HT1080 (cell line): ENCODE results near the gene DNAJB8. TPM values are rescaled to one million over a fixed set of nuclear protein-coding genes. Genes with fewer than 3 reads are reported as not detected.

Source experiments
- DNase-seq: peaks from one replicate; pipeline ENCODE4 v3.0.0-alpha.2; 2015; ENCODE audit warnings: low read depth
- total RNA-seq: library from RNA; depleted of rRNA; stranded (reverse); fragments of >200 nt; shearing (Covaris generic); gene quantifications from 2 replicates; pipeline ENCODE4 v1.2.3, GENCODE V29; 2014

Gene DNAJB8
- total RNA-seq, 1 experiment from 2014 or later, result not detected

DNA sequence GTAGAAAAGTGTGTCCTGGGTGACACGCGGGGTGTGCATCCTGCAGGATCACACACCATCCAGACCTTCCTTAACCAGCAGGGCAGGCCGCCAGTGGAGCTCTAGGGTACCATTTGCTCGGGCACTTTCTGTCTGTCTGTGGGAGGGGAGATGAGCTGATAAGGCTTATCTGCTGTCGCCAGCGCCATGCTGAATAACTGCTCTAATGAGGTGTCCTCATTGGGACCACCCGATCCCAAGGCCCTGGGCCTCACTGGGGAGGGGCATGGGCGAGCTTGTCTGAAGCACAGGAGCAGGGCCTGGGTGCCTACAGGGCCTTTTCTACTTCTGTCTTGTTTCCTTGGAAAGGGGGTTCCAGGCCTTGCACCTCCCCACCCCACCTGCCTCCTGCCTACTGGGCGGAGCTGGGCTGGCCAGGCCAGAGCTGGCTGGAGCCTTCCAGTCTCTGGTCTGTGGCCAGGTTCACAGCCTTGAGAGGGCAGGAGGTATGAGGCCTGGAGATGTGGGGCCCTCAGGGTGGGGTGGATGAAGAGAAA lies 28.8 kb upstream of the DNAJB8 start:
- DNase-seq, result no peak

DNA sequence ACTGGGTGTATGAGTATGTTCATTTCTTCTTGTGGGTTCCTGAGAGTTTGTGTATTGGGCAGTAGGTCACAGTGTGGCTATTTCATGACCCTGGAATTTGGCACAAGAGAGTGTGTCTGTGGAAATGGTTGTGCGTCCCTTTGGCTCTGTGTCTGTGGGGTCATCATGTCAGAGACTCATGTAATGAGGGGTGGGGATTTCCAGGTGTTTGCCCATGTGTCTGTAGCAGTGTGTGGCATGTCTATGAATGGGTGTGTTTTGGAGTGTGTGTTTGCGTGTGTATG lies 27.6 kb upstream of the DNAJB8 start:
- no peak for DNase-seq

DNA sequence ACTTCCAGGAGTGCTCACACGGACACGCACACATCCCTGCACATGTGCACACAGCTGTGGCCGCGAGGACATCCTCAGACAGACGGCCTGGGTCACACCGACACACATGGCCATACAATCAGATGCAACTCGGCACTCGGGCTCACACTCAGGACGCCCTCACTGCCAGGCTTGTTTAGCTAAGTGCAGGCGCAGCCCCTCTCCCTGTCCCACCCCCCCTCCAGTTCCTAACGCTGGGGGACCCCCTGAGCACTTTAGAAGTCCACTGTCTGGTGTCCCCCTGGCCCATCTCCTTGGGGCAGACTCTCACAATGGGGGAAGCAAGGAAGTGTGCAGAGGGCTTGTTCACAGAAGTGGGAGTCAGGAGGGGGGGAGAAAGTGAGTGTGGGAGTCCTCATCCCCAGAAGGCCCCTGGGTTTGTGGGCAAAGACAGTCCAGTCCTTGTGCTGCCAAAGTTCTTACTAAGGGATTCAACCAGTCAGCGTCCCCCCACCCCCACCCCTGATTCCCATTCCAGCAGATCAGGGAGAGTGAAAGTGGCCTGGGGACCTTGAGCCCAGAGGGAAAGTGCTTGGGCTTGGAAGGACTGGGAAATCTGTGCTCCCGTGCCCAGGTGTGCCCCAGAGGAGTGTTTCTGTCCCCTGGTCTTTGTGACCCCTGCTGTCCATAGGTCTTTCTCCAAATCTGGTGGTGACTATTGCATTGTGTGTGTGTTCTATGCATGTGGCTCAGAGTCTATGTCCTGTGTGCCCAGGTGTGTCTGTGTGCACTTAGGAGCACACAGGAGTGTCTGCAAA lies 27.1 kb upstream of the DNAJB8 start:
- no peak for DNase-seq

- no peak for DNase-seq
Measured at GRCh38 chr3:128492671-128493569, 26.2 kb upstream of the DNAJB8 start, which contains the start of gene GATA2. GATA2 (minus strand) TSS chr3:128493201; CDS start chr3:128487031, 6,170 bp downstream.

GRCh38 chr3:128491941-128492670 lies 25.4 kb upstream of the DNAJB8 start:
- DNase-seq, result no peak

GRCh38 chr3:128491691-128491940 lies 24.9 kb upstream of the DNAJB8 start:
- no peak for DNase-seq

GRCh38 chr3:128490915-128491690 lies 24.4 kb upstream of the DNAJB8 start:
- DNase-seq, result no peak

GRCh38 chr3:128490650-128490914 lies 23.9 kb upstream of the DNAJB8 start:
- DNase-seq, result no peak

DNA sequence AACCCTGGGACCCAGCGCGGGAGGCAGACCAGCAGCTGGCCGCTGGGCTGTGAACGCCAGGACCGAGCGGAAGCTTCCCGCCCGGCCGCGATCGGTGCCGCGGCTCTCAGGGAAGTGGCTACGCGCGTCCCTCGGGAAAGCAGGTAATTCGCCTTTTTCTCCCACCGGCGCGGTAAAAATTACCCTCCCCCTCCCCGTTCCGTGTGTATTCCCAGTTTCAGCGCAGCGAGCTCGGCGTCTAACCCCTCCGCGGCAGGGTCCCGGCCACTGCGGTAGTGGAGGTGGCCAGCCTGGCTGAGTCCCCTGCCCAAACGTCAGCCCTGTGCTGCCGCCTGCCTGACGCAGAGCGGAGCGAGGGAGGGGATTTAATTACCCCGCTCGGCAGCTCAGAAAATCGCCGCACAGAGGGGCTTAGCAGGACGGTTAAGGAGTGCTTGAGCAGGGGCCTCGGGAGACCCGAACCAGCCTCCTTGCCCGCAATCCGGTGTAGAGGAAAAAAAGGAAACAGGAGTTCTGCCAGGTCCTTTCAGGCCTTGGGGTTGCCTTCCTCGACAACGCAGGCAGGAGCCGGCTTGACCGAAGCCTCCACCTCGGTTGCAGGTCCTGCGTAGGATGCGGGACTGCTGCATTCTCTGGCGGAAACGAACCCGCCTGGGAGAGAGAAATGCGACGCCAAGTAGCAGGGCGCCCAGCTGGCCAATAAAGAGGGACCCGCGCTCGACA lies 23.4 kb upstream of the DNAJB8 start:
- DNase-seq, result no peak

- DNase-seq, result no peak
Measured at GRCh38 chr3:128489674-128489926, 22.9 kb upstream of the DNAJB8 start.

DNA sequence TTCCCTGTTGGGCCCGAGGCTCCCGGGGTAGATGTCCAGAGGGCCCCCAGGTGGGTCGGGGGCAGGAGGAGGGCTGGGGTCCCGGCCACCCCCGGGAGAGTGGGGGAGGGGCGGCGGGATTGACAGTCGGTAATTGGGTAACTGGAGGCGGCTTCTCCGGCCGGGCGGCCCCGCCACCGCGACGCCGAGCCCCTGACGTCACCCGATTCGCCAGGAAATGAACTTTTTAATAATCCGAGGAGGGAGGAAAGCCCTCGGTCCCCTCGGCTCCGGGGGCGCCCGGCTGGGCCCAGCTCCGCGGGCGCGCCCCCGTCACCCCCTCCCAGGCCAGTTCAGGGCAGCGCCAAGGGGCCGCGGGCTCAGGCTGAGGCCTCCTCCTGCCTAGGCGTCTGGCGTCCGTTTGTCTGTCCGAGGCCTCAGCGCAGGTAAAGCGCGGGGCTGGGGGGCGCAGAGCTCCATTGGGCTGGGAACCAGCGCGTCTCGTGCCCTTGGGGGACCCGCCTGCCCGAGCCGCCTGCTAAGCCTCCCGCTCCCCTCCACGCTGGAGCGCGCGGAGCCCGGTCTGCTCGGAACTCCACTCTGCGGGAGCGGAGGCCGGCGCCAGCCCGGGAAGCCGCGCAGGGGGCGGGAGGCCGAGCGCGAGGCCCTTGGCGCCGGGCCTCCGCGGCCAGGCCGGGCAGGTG lies 22.4 kb upstream of the DNAJB8 start:
- DNase-seq, result no peak

GRCh38 chr3:128488636-128488990 lies 21.9 kb upstream of the DNAJB8 start:
- DNase-seq, result no peak

DNA sequence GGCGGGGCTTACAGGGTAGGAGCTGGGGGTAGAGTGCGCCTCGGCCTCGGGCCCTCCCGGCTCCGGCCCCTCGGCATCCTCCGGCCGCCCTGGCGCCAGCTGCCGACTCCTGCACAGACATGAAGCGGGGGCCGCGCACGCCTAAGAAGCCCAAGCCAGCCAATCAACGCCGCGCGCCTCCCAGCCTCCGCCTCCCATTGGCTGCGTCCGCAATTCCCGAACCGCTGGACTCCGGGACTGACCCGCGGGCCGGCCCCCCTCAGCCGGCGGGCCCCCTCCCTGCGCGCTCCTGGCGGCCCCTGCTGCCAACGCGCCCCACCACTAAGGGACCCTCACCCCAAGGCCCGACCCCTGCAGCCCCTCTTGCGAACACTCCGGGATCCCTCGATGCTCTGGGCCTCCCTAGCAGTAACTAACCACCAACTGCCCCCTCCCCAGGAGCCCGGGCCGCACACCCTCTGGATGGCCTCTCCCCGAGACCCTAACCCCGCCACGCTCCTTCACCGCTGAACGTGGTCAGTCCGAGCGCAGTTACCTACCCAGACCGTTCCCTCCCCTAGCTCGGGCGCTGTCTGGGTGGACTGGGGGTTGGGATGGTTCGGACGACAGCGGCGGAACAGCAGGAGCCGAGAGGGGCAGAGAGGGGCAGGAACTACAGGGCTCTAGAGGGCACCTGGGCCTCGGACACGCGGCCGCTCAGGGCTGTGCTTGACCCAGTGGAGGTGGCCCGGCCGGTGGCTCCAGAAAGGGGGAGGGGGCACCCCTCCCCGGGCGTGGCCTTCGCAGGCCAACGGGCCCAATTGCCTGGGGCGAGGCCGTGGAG lies 21.3 kb upstream of the DNAJB8 start:
- DNase-seq, result peak; percentile 82

- no peak for DNase-seq
Measured at GRCh38 chr3:128487538-128487812, 20.8 kb upstream of the DNAJB8 start.

GRCh38 chr3:128486681-128487537 lies 20.2 kb upstream of the DNAJB8 start:
- no peak for DNase-seq

DNA sequence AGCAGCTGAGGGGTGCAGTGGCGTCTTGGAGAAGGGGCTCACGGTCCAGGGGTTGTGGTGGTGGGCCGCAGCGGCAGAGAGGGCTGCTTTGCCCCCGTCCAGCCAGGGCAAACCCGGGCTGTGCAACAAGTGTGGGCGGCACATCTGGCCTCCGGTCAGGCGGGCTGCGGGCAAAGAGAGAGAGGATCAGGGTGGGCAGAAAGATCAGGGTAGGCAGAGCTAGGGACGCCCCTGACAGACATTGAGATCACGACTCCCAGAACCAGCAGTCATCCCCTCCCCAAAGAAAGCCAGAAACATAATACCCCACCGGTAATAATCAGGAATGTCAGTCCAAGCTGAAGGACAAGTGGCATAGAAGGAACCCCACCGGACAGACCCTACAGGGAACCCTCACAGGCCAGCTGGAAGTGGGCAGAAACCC lies 19.5 kb upstream of the DNAJB8 start:
- no peak for DNase-seq

DNA sequence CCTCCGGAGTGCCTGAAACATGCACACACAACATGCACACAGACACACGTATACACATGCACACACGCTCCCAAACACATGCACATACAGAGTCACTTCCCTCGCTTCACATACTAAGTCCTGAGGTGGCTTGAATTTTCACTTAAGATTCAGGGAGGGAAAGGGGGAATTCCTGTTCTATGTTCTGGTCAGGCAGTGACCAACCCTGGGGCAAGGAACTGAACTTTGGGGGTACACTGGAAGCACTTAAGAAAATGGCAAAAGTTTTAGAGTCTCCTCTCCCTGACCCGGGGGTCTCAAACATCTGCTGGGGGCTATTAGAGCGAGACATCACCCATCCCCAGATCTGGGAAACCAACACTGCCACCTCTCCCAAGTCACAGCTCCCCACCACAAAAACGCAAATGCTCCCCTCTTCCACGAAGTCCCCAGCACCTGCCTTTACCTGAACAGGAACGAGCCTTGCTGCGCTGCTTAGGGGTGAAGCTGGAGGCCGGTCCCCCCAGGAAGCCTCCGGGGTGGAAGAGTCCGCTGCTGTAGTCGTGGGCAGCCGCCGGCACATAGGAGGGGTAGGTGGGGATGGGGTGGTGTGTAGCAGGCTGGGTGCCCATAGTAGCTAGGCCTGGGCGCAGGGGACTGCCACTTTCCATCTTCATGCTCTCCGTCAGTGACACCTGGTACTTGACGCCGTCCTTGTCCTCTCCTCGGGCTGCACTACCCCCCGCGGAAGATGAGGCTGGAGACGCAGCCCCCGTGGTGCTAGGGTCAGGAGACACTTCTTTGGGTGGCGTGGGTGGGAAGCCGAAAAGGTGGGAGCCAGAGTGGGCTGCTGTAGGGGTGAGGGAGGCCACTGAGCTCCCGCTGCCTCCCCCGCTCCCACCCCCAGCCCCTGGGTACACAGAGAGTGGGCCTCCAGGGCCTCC lies 18.9 kb upstream of the DNAJB8 start:
- DNase-seq, result no peak
